Measurements from ENCODE around the gene ANG. TPM values are rescaled to one million over a fixed set of nuclear protein-coding genes. Genes with fewer than 3 reads are reported as not detected.

ANG gene
- total RNA-seq, 1 donor from 2014 or later, result 110 TPM

DNA sequence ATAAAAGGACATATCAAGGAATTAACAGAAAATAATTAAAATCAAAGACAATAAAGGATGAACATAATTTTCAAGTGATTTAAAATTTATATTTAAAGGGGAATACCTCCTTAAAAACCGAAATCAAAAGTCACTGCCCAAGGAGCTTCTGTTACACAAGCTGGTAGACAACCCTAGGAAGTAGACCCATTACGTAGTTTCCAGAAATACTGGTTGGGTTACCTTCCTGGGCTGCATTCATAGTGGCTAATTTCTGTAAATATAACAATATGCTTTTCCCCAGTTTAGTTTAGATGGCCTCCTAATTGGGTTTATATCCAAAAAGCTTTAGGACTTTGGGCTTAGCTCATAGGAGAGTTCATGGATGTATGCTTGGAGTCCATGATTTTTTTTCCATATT, 55.0 kb downstream of the ANG start:
- DNase-seq (ENCODE audit: low spot score), result no peak

Other genes starting within 250 kb of the ANG start
- 35.4 TPM for gene OSGEP, start 234.0 kb upstream of the ANG start, total RNA-seq
- gene APEX1, start 233.5 kb upstream of the ANG start, total RNA-seq, result 129 TPM
- 44.3 TPM for gene PIP4P1, start 227.3 kb upstream of the ANG start, total RNA-seq
- gene PNP, start 219.4 kb upstream of the ANG start, total RNA-seq, result 61.5 TPM
- 0.86 TPM for gene RNASE10, start 183.2 kb upstream of the ANG start, total RNA-seq
- not detected for gene RNASE9, start 127.7 kb upstream of the ANG start, total RNA-seq
- not detected for gene RNASE11, start 100.8 kb upstream of the ANG start, total RNA-seq
- gene RNASE12, start 97.4 kb upstream of the ANG start, total RNA-seq, result not detected
- not detected for gene OR6S1, start 47.1 kb upstream of the ANG start, total RNA-seq
- 135 TPM for gene RNASE4, start 4.2 kb upstream of the ANG start, total RNA-seq
- gene EDDM3A, start 57.1 kb downstream of the ANG start, total RNA-seq, result not detected
- not detected for gene EDDM3B, start 79.6 kb downstream of the ANG start, total RNA-seq
- gene RNASE6, start 92.5 kb downstream of the ANG start, total RNA-seq, result 17.3 TPM
- 609 TPM for gene RNASE1, start 114.1 kb downstream of the ANG start, total RNA-seq
- 0.52 TPM for gene RNASE3, start 202.6 kb downstream of the ANG start, total RNA-seq